ENCODE data around the gene PGM2L1.

DNA sequence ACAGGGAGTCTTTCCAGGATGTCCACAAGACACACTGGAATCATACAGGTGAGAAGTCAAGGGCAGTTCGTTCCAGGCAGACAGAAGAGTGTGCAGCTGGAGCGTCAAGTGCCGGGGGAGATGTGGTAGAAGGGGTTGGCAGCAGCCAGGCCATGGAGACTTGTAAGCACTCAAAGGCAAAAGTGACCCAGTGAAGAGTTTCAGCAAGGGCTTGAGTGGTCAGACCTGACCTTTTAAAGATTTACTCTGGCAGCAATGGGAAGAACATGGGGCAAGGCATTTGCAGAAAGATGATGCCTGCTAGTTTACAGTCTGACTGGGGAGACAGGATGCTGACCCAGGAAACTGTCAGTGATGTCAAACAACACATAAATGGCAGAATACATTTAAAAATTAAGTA lies 115.8 kb downstream of the PGM2L1 start:
- no peak for TF ChIP-seq TAF1 (IDR thresholded peaks at IDR 0.05; ENCODE audit: borderline replicate concordance, insufficient read depth, low read length)
- TF ChIP-seq, protein P1, sequence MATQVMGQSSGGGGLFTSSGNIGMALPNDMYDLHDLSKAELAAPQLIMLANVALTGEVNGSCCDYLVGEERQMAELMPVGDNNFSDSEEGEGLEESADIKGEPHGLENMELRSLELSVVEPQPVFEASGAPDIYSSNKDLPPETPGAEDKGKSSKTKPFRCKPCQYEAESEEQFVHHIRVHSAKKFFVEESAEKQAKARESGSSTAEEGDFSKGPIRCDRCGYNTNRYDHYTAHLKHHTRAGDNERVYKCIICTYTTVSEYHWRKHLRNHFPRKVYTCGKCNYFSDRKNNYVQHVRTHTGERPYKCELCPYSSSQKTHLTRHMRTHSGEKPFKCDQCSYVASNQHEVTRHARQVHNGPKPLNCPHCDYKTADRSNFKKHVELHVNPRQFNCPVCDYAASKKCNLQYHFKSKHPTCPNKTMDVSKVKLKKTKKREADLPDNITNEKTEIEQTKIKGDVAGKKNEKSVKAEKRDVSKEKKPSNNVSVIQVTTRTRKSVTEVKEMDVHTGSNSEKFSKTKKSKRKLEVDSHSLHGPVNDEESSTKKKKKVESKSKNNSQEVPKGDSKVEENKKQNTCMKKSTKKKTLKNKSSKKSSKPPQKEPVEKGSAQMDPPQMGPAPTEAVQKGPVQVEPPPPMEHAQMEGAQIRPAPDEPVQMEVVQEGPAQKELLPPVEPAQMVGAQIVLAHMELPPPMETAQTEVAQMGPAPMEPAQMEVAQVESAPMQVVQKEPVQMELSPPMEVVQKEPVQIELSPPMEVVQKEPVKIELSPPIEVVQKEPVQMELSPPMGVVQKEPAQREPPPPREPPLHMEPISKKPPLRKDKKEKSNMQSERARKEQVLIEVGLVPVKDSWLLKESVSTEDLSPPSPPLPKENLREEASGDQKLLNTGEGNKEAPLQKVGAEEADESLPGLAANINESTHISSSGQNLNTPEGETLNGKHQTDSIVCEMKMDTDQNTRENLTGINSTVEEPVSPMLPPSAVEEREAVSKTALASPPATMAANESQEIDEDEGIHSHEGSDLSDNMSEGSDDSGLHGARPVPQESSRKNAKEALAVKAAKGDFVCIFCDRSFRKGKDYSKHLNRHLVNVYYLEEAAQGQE (IDR thresholded peaks at IDR 0.05; ENCODE audit: insufficient read depth in 1 of 2, low read depth in 2 of 2, low read length in 2 of 2), result no peak
